Liver (tissue), 9 donors: ENCODE data around the gene PDLIM5. TPM values are rescaled to one million over a fixed set of nuclear protein-coding genes. Genes with fewer than 3 reads are reported as not detected.

ENCODE experiments used
- DNase-seq: peaks from one replicate; pipeline ENCODE4 v3.0.0-alpha.2; 2017; ENCODE audit warnings: low spot score
- H3K27ac ChIP-seq, 2 donors: one replicate each; pipeline ENCODE4 v1.7.0; 2013; ENCODE audit warnings: inconsistent platforms in 2 of 2, low read length in 2 of 2, control low read depth in 1 of 2, low read depth in 1 of 2, mild to moderate bottlenecking in 1 of 2
- H3K27me3 ChIP-seq, 4 donors: one replicate each; pipeline versions ENCODE4 v1.6.1 to v1.7.0; 2013; ENCODE audit warnings: low read length in 3 of 4, inconsistent platforms in 1 of 4, mild to moderate bottlenecking in 1 of 4, moderate library complexity in 1 of 4; ENCODE audit not compliant: control insufficient read depth in 4 of 4, insufficient read depth in 4 of 4
- H3K36me3 ChIP-seq, 4 donors: one replicate each; pipeline versions ENCODE4 v1.6.1 to v1.7.0; 2013; ENCODE audit warnings: low read length in 3 of 4, mild to moderate bottlenecking in 3 of 4, low read depth in 1 of 4, moderate library complexity in 1 of 4; ENCODE audit not compliant: control insufficient read depth in 4 of 4, insufficient read depth in 3 of 4
- H3K4me1 ChIP-seq, 4 donors: one replicate each; pipeline versions ENCODE4 v1.6.1 to v1.7.0; 2013; ENCODE audit warnings: low read length in 3 of 4, mild to moderate bottlenecking in 3 of 4, moderate library complexity in 1 of 4; ENCODE audit not compliant: control insufficient read depth in 4 of 4, insufficient read depth in 4 of 4
- H3K4me3 ChIP-seq, 3 donors: one replicate each; pipeline versions ENCODE4 v1.6.1 to v1.7.0; 2013; ENCODE audit warnings: low read length in 3 of 3, control low read depth in 1 of 3, low read depth in 1 of 3, mild to moderate bottlenecking in 1 of 3
- H3K9ac ChIP-seq, 2 donors: one replicate each; pipeline ENCODE4 v1.7.0; 2013; ENCODE audit warnings: low read length in 2 of 2, mild to moderate bottlenecking in 2 of 2, moderate library complexity in 2 of 2, control low read depth in 1 of 2, low read depth in 1 of 2
- H3K9me3 ChIP-seq, 4 donors: one replicate each; pipeline versions ENCODE4 v1.6.1 to v1.7.0; 2013; ENCODE audit warnings: low read length in 3 of 4; ENCODE audit not compliant: control insufficient read depth in 4 of 4
- EGR1 ChIP-seq, 2 donors: IDR thresholded peaks; 2 replicates each; pipeline ENCODE4 v1.6.1; 2016 to 2018; ENCODE audit warnings: antibody characterized with exemption in 2 of 2, low read depth in 2 of 2
- FOXA1 ChIP-seq: IDR thresholded peaks from 2 replicates; pipeline ENCODE4 v1.6.1; 2016; ENCODE audit warnings: antibody characterized with exemption
- FOXA2 ChIP-seq: IDR thresholded peaks from 2 replicates; pipeline ENCODE4 v1.6.1; 2016; ENCODE audit warnings: antibody characterized with exemption
- GABPA ChIP-seq, 2 donors: IDR thresholded peaks in 1 of 2; conservative IDR thresholded peaks in 1 of 2; 2 replicates each; pipeline ENCODE4 v1.6.1; 2016; ENCODE audit warnings: antibody characterized with exemption in 2 of 2, mild to moderate bottlenecking in 1 of 2, moderate library complexity in 1 of 2
- HNF4A ChIP-seq, 2 donors: conservative IDR thresholded peaks; 2 replicates each; pipeline ENCODE4 v1.6.1; 2016; ENCODE audit warnings: antibody characterized with exemption in 2 of 2, mild to moderate bottlenecking in 2 of 2
- HNF4G ChIP-seq: IDR thresholded peaks from 2 replicates; pipeline ENCODE4 v1.6.1; 2016; ENCODE audit warnings: antibody characterized with exemption
- JUND ChIP-seq, 2 donors: IDR thresholded peaks; 2 replicates each; pipeline ENCODE4 v1.6.1; 2016; ENCODE audit warnings: antibody characterized with exemption in 2 of 2
- NR2F2 ChIP-seq: IDR thresholded peaks from 2 replicates; pipeline ENCODE4 v1.6.1; 2016; ENCODE audit warnings: antibody characterized with exemption
- RAD21 ChIP-seq, 2 donors: IDR thresholded peaks; 2 replicates each; pipeline ENCODE4 v1.6.1; 2016; ENCODE audit warnings: antibody characterized with exemption in 2 of 2, mild to moderate bottlenecking in 2 of 2
- RXRA ChIP-seq, 2 donors: IDR thresholded peaks; 2 replicates each; pipeline ENCODE4 v1.6.1; 2017 to 2018; ENCODE audit warnings: antibody characterized with exemption in 2 of 2, mild to moderate bottlenecking in 1 of 2
- SP1 ChIP-seq: IDR thresholded peaks from 2 replicates; pipeline ENCODE4 v1.6.1; 2018; ENCODE audit warnings: antibody characterized with exemption, mild to moderate bottlenecking
- TAF1 ChIP-seq: conservative IDR thresholded peaks from 2 replicates; pipeline ENCODE4 v1.6.1; 2016; ENCODE audit warnings: antibody characterized with exemption, mild to moderate bottlenecking
- YY1 ChIP-seq: IDR thresholded peaks from 2 replicates; pipeline ENCODE4 v1.6.1; 2016; ENCODE audit warnings: antibody characterized with exemption, mild to moderate bottlenecking
- WGBS: extraction: QIAGEN DNeasy Blood & Tissue Kit; methylation state at CpG from one replicate; pipeline ENCODE4 v1.1.7; 2013; 5-methylcytosine and 5-hydroxymethylcytosine counted together
- polyA plus RNA-seq, 2 donors: library from polyadenylated mRNA; stranded (reverse) in 1 of 2; unstranded in 1 of 2; fragments of 200-250 nt in 1 of 2; fragments of >200 nt in 1 of 2; fragmentation: Nextera tagmentation in 1 of 2; extraction: Ambion mirVana in 1 of 2; gene quantifications; one replicate each; pipeline versions ENCODE4 v1.2.1 to v1.2.3, GENCODE V29; 2013 to 2015
- total RNA-seq, 2 donors: library from RNA; depleted of rRNA; stranded (reverse); fragments of >200 nt; gene quantifications; one replicate each; pipeline ENCODE4 v1.2.3, GENCODE V29; 2014
- TF ChIP-seq, protein P1 (sequence below): fragments of 150-350 bp; IDR thresholded peaks from 2 replicates; pipeline ENCODE4 v1.5.1; 2017; ENCODE audit warnings: improper control_type of control experiment, low read depth, low read length; ENCODE audit not compliant: missing input control
- TF ChIP-seq, protein P2 (sequence below): IDR thresholded peaks from 2 replicates; pipeline ENCODE4 v1.6.1; 2016; ENCODE audit warnings: antibody characterized with exemption
- TF ChIP-seq, protein P3 (sequence below): IDR thresholded peaks from 2 replicates; pipeline ENCODE4 v1.6.1; 2016; ENCODE audit warnings: antibody characterized with exemption, mild to moderate bottlenecking
- TF ChIP-seq, protein P4 (sequence below): IDR thresholded peaks from 2 replicates; pipeline ENCODE4 v1.6.1; 2016; ENCODE audit warnings: antibody characterized with exemption
- TF ChIP-seq, protein P5 (sequence below): IDR thresholded peaks from 2 replicates; pipeline ENCODE4 v1.6.1; 2016; ENCODE audit warnings: antibody characterized with exemption
- donor health status: healthy.
- donor health status: healthy.
- donor health status: healthy.
- donor health status: healthy.
- donor health status: healthy.

Gene PDLIM5
- total and polyA plus RNA-seq, 4 donors: 19.1 to 114 (median 67.8) TPM

DNA sequence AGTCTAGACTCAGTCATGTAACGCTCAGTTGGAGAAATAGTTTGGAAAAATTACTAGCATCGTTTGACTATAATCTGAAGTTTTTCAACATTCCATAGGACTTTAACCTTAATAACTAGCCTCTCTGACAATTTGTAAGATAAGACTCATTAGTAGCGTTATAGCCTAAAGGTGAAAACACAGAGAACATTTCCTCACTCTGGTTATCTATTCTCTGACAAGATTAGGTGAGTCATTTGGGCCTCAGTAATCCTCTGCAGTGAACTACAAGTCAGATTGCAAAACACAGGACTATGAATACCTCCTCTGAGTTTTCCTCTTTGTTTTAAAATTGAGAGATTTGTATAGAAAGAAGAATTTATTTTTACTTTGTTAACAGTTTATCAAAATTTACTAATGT is 31.8 kb upstream of the PDLIM5 start (continued):
- TF ChIP-seq, protein P1, sequence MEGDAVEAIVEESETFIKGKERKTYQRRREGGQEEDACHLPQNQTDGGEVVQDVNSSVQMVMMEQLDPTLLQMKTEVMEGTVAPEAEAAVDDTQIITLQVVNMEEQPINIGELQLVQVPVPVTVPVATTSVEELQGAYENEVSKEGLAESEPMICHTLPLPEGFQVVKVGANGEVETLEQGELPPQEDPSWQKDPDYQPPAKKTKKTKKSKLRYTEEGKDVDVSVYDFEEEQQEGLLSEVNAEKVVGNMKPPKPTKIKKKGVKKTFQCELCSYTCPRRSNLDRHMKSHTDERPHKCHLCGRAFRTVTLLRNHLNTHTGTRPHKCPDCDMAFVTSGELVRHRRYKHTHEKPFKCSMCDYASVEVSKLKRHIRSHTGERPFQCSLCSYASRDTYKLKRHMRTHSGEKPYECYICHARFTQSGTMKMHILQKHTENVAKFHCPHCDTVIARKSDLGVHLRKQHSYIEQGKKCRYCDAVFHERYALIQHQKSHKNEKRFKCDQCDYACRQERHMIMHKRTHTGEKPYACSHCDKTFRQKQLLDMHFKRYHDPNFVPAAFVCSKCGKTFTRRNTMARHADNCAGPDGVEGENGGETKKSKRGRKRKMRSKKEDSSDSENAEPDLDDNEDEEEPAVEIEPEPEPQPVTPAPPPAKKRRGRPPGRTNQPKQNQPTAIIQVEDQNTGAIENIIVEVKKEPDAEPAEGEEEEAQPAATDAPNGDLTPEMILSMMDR: no peak
- TF ChIP-seq TAF1: no peak
- TF ChIP-seq RAD21 (IDR thresholded peaks at IDR 0.05): no peak
- TF ChIP-seq, protein P2, sequence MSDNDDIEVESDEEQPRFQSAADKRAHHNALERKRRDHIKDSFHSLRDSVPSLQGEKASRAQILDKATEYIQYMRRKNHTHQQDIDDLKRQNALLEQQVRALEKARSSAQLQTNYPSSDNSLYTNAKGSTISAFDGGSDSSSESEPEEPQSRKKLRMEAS: no peak

DNA sequence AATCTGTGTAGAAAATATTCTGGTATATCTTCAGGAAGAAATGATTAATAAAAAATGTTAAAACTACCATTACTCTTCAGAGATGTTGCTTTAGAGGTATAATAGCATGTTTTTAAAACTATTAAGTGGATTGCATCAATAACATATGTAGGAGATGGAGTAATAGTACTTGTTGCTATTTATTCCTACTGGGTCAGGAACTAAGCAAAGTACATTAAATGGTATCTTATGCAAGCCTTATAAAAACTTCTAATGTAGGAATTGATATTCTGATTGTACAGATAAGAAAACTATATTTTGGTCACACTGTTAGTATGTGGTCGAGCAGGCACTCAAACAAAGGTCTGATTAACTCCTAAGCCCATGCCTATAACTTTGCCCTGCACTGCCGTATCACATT is 31.4 kb upstream of the PDLIM5 start:
- no peak for DNase-seq
- Histone ChIP-seq H3K9me3 (no peaks in the 10 kb centered on the region), H3K36me3 (no peaks in the 10 kb centered on the region), H3K4me1 (peaks cover 0 to 3% (median 0%) of the 10 kb centered on the region in 4 donors), H3K27ac (no peak overlapping the region), H3K4me3 (no peak overlapping the region), H3K27me3 (no peaks in the 10 kb centered on the region), H3K9ac (no peak overlapping the region)
- TF ChIP-seq, protein P3, sequence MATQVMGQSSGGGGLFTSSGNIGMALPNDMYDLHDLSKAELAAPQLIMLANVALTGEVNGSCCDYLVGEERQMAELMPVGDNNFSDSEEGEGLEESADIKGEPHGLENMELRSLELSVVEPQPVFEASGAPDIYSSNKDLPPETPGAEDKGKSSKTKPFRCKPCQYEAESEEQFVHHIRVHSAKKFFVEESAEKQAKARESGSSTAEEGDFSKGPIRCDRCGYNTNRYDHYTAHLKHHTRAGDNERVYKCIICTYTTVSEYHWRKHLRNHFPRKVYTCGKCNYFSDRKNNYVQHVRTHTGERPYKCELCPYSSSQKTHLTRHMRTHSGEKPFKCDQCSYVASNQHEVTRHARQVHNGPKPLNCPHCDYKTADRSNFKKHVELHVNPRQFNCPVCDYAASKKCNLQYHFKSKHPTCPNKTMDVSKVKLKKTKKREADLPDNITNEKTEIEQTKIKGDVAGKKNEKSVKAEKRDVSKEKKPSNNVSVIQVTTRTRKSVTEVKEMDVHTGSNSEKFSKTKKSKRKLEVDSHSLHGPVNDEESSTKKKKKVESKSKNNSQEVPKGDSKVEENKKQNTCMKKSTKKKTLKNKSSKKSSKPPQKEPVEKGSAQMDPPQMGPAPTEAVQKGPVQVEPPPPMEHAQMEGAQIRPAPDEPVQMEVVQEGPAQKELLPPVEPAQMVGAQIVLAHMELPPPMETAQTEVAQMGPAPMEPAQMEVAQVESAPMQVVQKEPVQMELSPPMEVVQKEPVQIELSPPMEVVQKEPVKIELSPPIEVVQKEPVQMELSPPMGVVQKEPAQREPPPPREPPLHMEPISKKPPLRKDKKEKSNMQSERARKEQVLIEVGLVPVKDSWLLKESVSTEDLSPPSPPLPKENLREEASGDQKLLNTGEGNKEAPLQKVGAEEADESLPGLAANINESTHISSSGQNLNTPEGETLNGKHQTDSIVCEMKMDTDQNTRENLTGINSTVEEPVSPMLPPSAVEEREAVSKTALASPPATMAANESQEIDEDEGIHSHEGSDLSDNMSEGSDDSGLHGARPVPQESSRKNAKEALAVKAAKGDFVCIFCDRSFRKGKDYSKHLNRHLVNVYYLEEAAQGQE: no peak
- TF ChIP-seq, protein P4, sequence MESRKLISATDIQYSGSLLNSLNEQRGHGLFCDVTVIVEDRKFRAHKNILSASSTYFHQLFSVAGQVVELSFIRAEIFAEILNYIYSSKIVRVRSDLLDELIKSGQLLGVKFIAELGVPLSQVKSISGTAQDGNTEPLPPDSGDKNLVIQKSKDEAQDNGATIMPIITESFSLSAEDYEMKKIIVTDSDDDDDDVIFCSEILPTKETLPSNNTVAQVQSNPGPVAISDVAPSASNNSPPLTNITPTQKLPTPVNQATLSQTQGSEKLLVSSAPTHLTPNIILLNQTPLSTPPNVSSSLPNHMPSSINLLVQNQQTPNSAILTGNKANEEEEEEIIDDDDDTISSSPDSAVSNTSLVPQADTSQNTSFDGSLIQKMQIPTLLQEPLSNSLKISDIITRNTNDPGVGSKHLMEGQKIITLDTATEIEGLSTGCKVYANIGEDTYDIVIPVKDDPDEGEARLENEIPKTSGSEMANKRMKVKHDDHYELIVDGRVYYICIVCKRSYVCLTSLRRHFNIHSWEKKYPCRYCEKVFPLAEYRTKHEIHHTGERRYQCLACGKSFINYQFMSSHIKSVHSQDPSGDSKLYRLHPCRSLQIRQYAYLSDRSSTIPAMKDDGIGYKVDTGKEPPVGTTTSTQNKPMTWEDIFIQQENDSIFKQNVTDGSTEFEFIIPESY: no peak
- TF ChIP-seq, protein P2: no peak
- no peak for TF ChIP-seq NR2F2
- TF ChIP-seq HNF4A (conservative IDR thresholded peaks at IDR 0.05): no peak
- no peak for TF ChIP-seq RAD21 (IDR thresholded peaks at IDR 0.05)
- TF ChIP-seq FOXA1: no peak
- TF ChIP-seq SP1: no peak
- TF ChIP-seq, protein P5, sequence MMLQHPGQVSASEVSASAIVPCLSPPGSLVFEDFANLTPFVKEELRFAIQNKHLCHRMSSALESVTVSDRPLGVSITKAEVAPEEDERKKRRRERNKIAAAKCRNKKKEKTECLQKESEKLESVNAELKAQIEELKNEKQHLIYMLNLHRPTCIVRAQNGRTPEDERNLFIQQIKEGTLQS: no peak
- TF ChIP-seq GABPA (IDR thresholded peaks at IDR 0.05 in 1 of 2, conservative IDR thresholded peaks at IDR 0.05 in 1 of 2): no peak
- no peak for TF ChIP-seq FOXA2
- TF ChIP-seq HNF4G: no peak
- TF ChIP-seq TAF1: no peak
- TF ChIP-seq YY1: no peak
- TF ChIP-seq, protein P1: no peak
- no peak for TF ChIP-seq RXRA (IDR thresholded peaks at IDR 0.05)
- no peak for TF ChIP-seq JUND (IDR thresholded peaks at IDR 0.05)
- TF ChIP-seq EGR1 (IDR thresholded peaks at IDR 0.05; ENCODE audit: low read depth in 2 of 2): no peak
- WGBS: 91% methylated on average over 2 of the region's 2 CpGs
